GM23338 (cell line): ENCODE measurements around the gene ADGRL3.

ENCODE experiments used
- CREB1 ChIP-seq: fragments of 250-450 bp; sonication (Bioruptor Pico); IDR thresholded peaks from 2 replicates; pipeline ENCODE4 v1.5.0; 2020; ENCODE audit warnings: low read depth, mild to moderate bottlenecking, moderate library complexity
- EZH2 ChIP-seq: fragments of 200-600 bp; sonication (generic); IDR thresholded peaks from one replicate; pipeline ENCODE4 v1.8.0; 2017; ENCODE audit warnings: antibody characterized with exemption, mild to moderate bottlenecking, low read depth; ENCODE audit not compliant: unreplicated experiment
- EZH2phosphoT487 ChIP-seq: fragments of 200-600 bp; sonication (generic); IDR thresholded peaks from one replicate; pipeline ENCODE4 v1.8.1; 2018; ENCODE audit warnings: antibody characterized with exemption; ENCODE audit not compliant: unreplicated experiment
- JUNB ChIP-seq: IDR thresholded peaks from one replicate; pipeline ENCODE4 v1.6.1; 2016; ENCODE audit warnings: antibody characterized with exemption; ENCODE audit not compliant: unreplicated experiment
- NANOG ChIP-seq: IDR thresholded peaks from 2 replicates; pipeline ENCODE4 v1.6.1; 2016; ENCODE audit warnings: antibody characterized with exemption, borderline replicate concordance
- POLR2AphosphoS5 ChIP-seq: IDR thresholded peaks from 2 replicates; pipeline ENCODE4 v1.6.1; 2016; ENCODE audit warnings: antibody characterized with exemption, low read depth
- STAT1 ChIP-seq: IDR thresholded peaks from one replicate; pipeline ENCODE4 v1.6.1; 2016; ENCODE audit warnings: antibody characterized with exemption; ENCODE audit not compliant: unreplicated experiment
- ZNF114 ChIP-seq: fragments of 250-450 bp; sonication (Bioruptor Pico); IDR thresholded peaks from 2 replicates; pipeline ENCODE4 v1.5.0; 2020; ENCODE audit warnings: mild to moderate bottlenecking, moderate library complexity
- TF ChIP-seq, protein P1 (sequence below), 2 experiments: fragments of 200-600 bp in 1 of 2; sonication (generic) in 1 of 2; conservative IDR thresholded peaks; 2 replicates each; pipeline versions ENCODE4 v1.5.1 to v1.6.1; 2016 to 2017; ENCODE audit warnings: antibody characterized with exemption in 2 of 2, low read depth in 2 of 2, mild to moderate bottlenecking in 2 of 2, moderate library complexity in 1 of 2
- TF ChIP-seq, protein P2 (sequence below): IDR thresholded peaks from one replicate; pipeline ENCODE4 v1.6.1; 2018; ENCODE audit warnings: antibody characterized with exemption; ENCODE audit not compliant: unreplicated experiment
- TF ChIP-seq, protein P3 (sequence below): IDR thresholded peaks from 2 replicates; pipeline ENCODE4 v1.6.1; 2016; ENCODE audit warnings: antibody characterized with exemption

DNA sequence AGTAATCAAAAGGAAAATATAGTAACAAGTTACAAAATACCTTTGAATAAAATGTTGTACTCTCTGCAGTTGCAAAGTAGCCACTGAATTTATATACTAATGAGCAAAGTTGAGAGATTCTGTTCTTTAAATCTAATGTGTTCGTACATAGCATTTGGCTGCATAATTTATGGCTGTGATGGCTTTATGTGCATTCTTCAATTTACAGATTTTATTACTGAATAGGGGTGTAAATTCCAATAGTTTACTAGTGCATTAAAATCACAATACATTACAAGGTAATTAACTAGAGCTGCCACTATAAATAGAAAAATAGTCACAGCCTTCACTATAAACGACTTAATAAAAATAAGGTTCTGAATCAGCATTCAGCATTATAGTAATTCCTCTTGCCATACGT, 620.0 kb downstream of the ADGRL3 start:
- TF ChIP-seq POLR2AphosphoS5 (no peak), NANOG (no peak), JUNB (no peak), STAT1 (no peak), ZNF114 (CRISPR knock-in tag) (no peak), EZH2phosphoT487 (no peak), EZH2 (no peak), CREB1 (CRISPR knock-in tag) (no peak)
- TF ChIP-seq, protein P1, sequence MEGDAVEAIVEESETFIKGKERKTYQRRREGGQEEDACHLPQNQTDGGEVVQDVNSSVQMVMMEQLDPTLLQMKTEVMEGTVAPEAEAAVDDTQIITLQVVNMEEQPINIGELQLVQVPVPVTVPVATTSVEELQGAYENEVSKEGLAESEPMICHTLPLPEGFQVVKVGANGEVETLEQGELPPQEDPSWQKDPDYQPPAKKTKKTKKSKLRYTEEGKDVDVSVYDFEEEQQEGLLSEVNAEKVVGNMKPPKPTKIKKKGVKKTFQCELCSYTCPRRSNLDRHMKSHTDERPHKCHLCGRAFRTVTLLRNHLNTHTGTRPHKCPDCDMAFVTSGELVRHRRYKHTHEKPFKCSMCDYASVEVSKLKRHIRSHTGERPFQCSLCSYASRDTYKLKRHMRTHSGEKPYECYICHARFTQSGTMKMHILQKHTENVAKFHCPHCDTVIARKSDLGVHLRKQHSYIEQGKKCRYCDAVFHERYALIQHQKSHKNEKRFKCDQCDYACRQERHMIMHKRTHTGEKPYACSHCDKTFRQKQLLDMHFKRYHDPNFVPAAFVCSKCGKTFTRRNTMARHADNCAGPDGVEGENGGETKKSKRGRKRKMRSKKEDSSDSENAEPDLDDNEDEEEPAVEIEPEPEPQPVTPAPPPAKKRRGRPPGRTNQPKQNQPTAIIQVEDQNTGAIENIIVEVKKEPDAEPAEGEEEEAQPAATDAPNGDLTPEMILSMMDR (conservative IDR thresholded peaks at IDR 0.05; ENCODE audit: low read depth in 2 of 2) = no peak
- TF ChIP-seq, protein P2, sequence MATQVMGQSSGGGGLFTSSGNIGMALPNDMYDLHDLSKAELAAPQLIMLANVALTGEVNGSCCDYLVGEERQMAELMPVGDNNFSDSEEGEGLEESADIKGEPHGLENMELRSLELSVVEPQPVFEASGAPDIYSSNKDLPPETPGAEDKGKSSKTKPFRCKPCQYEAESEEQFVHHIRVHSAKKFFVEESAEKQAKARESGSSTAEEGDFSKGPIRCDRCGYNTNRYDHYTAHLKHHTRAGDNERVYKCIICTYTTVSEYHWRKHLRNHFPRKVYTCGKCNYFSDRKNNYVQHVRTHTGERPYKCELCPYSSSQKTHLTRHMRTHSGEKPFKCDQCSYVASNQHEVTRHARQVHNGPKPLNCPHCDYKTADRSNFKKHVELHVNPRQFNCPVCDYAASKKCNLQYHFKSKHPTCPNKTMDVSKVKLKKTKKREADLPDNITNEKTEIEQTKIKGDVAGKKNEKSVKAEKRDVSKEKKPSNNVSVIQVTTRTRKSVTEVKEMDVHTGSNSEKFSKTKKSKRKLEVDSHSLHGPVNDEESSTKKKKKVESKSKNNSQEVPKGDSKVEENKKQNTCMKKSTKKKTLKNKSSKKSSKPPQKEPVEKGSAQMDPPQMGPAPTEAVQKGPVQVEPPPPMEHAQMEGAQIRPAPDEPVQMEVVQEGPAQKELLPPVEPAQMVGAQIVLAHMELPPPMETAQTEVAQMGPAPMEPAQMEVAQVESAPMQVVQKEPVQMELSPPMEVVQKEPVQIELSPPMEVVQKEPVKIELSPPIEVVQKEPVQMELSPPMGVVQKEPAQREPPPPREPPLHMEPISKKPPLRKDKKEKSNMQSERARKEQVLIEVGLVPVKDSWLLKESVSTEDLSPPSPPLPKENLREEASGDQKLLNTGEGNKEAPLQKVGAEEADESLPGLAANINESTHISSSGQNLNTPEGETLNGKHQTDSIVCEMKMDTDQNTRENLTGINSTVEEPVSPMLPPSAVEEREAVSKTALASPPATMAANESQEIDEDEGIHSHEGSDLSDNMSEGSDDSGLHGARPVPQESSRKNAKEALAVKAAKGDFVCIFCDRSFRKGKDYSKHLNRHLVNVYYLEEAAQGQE = no peak
- TF ChIP-seq, protein P3, sequence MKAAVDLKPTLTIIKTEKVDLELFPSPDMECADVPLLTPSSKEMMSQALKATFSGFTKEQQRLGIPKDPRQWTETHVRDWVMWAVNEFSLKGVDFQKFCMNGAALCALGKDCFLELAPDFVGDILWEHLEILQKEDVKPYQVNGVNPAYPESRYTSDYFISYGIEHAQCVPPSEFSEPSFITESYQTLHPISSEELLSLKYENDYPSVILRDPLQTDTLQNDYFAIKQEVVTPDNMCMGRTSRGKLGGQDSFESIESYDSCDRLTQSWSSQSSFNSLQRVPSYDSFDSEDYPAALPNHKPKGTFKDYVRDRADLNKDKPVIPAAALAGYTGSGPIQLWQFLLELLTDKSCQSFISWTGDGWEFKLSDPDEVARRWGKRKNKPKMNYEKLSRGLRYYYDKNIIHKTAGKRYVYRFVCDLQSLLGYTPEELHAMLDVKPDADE = no peak
